ENCODE data around the gene LPP.

- TF ChIP-seq POLR2A (IDR thresholded peaks at IDR 0.05), result no peak
- TF ChIP-seq CTCF (IDR thresholded peaks at IDR 0.05), result no peak
Observed at GRCh38 chr3:188530226-188530625, 376.3 kb downstream of the LPP start.

Measured in Peyer's patch (tissue), 4 donors.